ENCODE results near the gene MTMR2. TPM values are rescaled to one million over a fixed set of nuclear protein-coding genes. Genes with fewer than 3 reads are reported as not detected.

Gene MTMR2
- total and polyA plus RNA-seq, 2 donors (not counting 3 experiments of a cell fraction or from before 2014, with no cell fraction given), result 19.5 to 49.5 TPM

DNA sequence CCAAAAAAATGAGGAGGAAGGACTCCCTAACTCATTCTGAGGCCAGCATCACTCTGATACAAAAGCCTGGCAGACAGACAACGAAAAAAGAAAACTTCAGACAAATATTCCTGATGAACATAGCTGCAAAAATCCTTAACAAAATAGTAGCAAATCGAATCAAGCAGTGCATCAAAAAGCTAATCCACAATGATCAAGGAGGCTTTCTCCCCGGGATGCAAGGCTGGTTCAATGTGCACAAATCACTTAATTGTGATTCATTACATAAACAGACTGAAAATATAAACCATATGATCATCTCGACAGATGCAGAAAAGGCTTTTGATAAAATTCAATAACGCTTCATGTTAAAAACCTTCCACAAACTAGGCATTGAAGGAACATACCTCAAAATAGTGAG, 16.4 kb downstream of the MTMR2 start:
- Histone ChIP-seq H3K27ac (ENCODE audit: insufficient read depth, low read depth, low read length) (no peak overlapping the region), H3K4me1 (ENCODE audit: control insufficient read depth, extremely low read depth, insufficient read depth, low read length) (no peaks in the 10 kb centered on the region), H3K9me3 (replicated peaks; ENCODE audit: control insufficient read depth, insufficient read depth, low read length) (no peaks in the 10 kb centered on the region), H3K36me3 (ENCODE audit: control insufficient read depth in 2 of 2, extremely low read depth in 1 of 2, insufficient read depth in 2 of 2, low read length in 2 of 2) (no peaks in the 10 kb centered on the region), H3K9me1 (replicated peaks; ENCODE audit: control insufficient read depth, extremely low read depth, insufficient read depth, low read length) (no peaks in the 10 kb centered on the region), H3K79me2 (ENCODE audit: control insufficient read depth, insufficient read depth, low read length) (peaks cover 85% of the 10 kb centered on the region), H3K4me2 (ENCODE audit: insufficient read depth, low read length) (no peak overlapping the region), H3K27me3 (ENCODE audit: control insufficient read depth in 2 of 2, insufficient read depth in 2 of 2, low read length in 2 of 2) (no peaks in the 10 kb centered on the region), H4K20me1 (replicated peaks; ENCODE audit: control insufficient read depth, extremely low read depth, insufficient read depth, low read length) (no peaks in the 10 kb centered on the region), H2AFZ (ENCODE audit: low read depth, low read length) (no peak overlapping the region), H3K9ac (replicated peaks; ENCODE audit: extremely low read depth, insufficient read depth, low read length) (no peak overlapping the region), H3K4me3 (replicated peaks in 1 of 3; ENCODE audit: insufficient read depth in 1 of 3, low read depth in 1 of 3, low read length in 3 of 3) (no peak overlapping the region)
- intact Hi-C loops (cut with micrococcal nuclease), result no loop called here
- ChIA-PET POLR2A (no interaction called here), CTCF (interaction anchor here (1.2 to 1.8 kb wide), 3 partner anchors 14 to 71 kb away, joined by 3 to 5 read pairs (median 3); no protein-coding TSS in a partner anchor)
- DNase-seq (ENCODE audit: low read depth, low spot score), result no peak
- no peak for TF ChIP-seq EZH2 (IDR thresholded peaks at IDR 0.05; ENCODE audit: borderline replicate concordance, low read depth, low read length, severe bottlenecking)
- no peak for TF ChIP-seq POLR2A (IDR thresholded peaks at IDR 0.05; ENCODE audit: low read depth, low read length)
- TF ChIP-seq JUN (IDR thresholded peaks at IDR 0.05; ENCODE audit: borderline replicate concordance, insufficient read depth, insufficient read length, low read depth), result no peak
- TF ChIP-seq GATA2 (IDR thresholded peaks at IDR 0.05; ENCODE audit: insufficient read depth, insufficient read length, low read depth, low read length), result no peak
- TF ChIP-seq MYC (IDR thresholded peaks at IDR 0.05; ENCODE audit: low read depth, low read length), result no peak
- no peak for TF ChIP-seq FOS (IDR thresholded peaks at IDR 0.05; ENCODE audit: borderline replicate concordance, insufficient read depth, low read length)
- dilution Hi-C loops (cut with MboI; ENCODE audit: extremely low pct_ligation_motif_present, low sequenced_read_pairs), result no loop called here
- no peak for FAIRE-seq
- BruUV-seq (replicated peaks), result no TSS peak

DNA sequence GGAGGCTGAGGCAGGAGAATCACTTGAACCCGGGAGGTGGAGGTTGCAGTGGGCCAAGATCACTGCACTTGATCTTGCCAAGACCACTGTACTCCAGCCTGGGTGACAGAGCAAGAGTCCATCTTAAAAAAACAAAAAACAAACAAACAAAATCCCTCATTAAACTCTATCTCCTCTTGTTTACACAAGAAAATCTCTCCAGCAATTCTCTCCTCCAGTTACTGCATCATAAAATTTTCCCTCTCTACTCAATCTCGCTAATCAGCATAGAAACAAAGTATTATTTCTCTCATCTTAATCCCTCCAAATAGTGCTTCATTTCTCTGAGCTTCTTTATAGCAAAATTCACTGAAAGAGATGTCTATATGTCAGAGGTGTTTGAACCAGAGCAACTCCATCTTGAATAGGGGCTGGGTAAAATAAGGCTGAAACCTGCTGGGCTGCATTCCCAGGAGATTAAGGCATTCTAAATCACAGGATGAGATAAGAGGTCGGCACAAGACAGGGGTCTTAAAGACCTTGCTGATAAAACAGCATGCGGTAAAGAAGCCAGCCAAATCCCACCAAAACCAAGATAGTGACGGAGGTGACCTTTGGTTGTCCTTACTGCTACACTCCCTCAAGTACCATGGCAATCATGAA, 19.8 kb downstream of the MTMR2 start:
- H4K20me1 ChIP-seq (replicated peaks; ENCODE audit: control insufficient read depth, extremely low read depth, insufficient read depth, low read length), result no peaks in the 10 kb centered on the region
- no peak for DNase-seq (ENCODE audit: low read depth, low spot score)
- H2AFZ ChIP-seq (ENCODE audit: low read depth, low read length), result no peak overlapping the region
- H3K79me2 ChIP-seq (ENCODE audit: control insufficient read depth, insufficient read depth, low read length), result peaks cover 87% of the 10 kb centered on the region
- BruUV-seq (replicated peaks), result no TSS peak
- CTCF ChIA-PET, result no interaction called here
- no peak overlapping the region for H3K4me3 ChIP-seq (replicated peaks in 1 of 3; ENCODE audit: insufficient read depth in 1 of 3, low read depth in 1 of 3, low read length in 3 of 3)
- H3K27me3 ChIP-seq (ENCODE audit: control insufficient read depth in 2 of 2, insufficient read depth in 2 of 2, low read length in 2 of 2), result no peaks in the 10 kb centered on the region
- H3K9ac ChIP-seq (replicated peaks; ENCODE audit: extremely low read depth, insufficient read depth, low read length), result no peak overlapping the region
- no peak overlapping the region for H3K27ac ChIP-seq (ENCODE audit: insufficient read depth, low read depth, low read length)
- no peaks in the 10 kb centered on the region for H3K4me1 ChIP-seq (ENCODE audit: control insufficient read depth, extremely low read depth, insufficient read depth, low read length)
- dilution Hi-C loops (cut with MboI; ENCODE audit: extremely low pct_ligation_motif_present, low sequenced_read_pairs), result no loop called here
- FAIRE-seq, result no peak
- no peaks in the 10 kb centered on the region for H3K36me3 ChIP-seq (ENCODE audit: control insufficient read depth in 2 of 2, extremely low read depth in 1 of 2, insufficient read depth in 2 of 2, low read length in 2 of 2)
- TF ChIP-seq JUN (IDR thresholded peaks at IDR 0.05; ENCODE audit: borderline replicate concordance, insufficient read depth, insufficient read length, low read depth) (no peak), MYC (IDR thresholded peaks at IDR 0.05; ENCODE audit: low read depth, low read length) (no peak), EZH2 (IDR thresholded peaks at IDR 0.05; ENCODE audit: borderline replicate concordance, low read depth, low read length, severe bottlenecking) (no peak), POLR2A (IDR thresholded peaks at IDR 0.05; ENCODE audit: low read depth, low read length) (no peak), FOS (IDR thresholded peaks at IDR 0.05; ENCODE audit: borderline replicate concordance, insufficient read depth, low read length) (no peak), GATA2 (IDR thresholded peaks at IDR 0.05; ENCODE audit: insufficient read depth, insufficient read length, low read depth, low read length) (no peak), POLR2AphosphoS5 (IDR thresholded peaks at IDR 0.05; ENCODE audit: insufficient read depth, low read depth, low read length) (no peak)
- TF ChIP-seq, protein P1, sequence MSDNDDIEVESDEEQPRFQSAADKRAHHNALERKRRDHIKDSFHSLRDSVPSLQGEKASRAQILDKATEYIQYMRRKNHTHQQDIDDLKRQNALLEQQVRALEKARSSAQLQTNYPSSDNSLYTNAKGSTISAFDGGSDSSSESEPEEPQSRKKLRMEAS (IDR thresholded peaks at IDR 0.05; ENCODE audit: insufficient read depth, insufficient read length), result no peak
- TF ChIP-seq, protein P2, sequence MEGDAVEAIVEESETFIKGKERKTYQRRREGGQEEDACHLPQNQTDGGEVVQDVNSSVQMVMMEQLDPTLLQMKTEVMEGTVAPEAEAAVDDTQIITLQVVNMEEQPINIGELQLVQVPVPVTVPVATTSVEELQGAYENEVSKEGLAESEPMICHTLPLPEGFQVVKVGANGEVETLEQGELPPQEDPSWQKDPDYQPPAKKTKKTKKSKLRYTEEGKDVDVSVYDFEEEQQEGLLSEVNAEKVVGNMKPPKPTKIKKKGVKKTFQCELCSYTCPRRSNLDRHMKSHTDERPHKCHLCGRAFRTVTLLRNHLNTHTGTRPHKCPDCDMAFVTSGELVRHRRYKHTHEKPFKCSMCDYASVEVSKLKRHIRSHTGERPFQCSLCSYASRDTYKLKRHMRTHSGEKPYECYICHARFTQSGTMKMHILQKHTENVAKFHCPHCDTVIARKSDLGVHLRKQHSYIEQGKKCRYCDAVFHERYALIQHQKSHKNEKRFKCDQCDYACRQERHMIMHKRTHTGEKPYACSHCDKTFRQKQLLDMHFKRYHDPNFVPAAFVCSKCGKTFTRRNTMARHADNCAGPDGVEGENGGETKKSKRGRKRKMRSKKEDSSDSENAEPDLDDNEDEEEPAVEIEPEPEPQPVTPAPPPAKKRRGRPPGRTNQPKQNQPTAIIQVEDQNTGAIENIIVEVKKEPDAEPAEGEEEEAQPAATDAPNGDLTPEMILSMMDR (IDR thresholded peaks at IDR 0.05; ENCODE audit: extremely low read depth in 1 of 2, insufficient read depth in 1 of 2, low read depth in 1 of 2, low read length in 2 of 2), result no peak
- H3K4me2 ChIP-seq (ENCODE audit: insufficient read depth, low read length), result no peak overlapping the region
- POLR2A ChIA-PET, result no interaction called here
- no peaks in the 10 kb centered on the region for H3K9me1 ChIP-seq (replicated peaks; ENCODE audit: control insufficient read depth, extremely low read depth, insufficient read depth, low read length)
- intact Hi-C loops (cut with micrococcal nuclease), result no loop called here
- H3K9me3 ChIP-seq (replicated peaks; ENCODE audit: control insufficient read depth, insufficient read depth, low read length), result no peaks in the 10 kb centered on the region

Measured in endothelial cell of umbilical vein (primary cell).